Heart left ventricle (tissue), 16 donors: ENCODE data around the gene SEMA3E. TPM values are rescaled to one million over a fixed set of nuclear protein-coding genes. Genes with fewer than 3 reads are reported as not detected.
A peak's percentile ranks its signal among the peaks of the same experiment; 100 is the strongest.

ENCODE experiments used
- ATAC-seq, 4 donors: fragments of 200-7000 bp; cut with Tn5 transposase; one replicate each; pipeline ENCODE4 v1.9.1; 2020 to 2022; ENCODE audit warnings: moderate library complexity in 4 of 4, mild to moderate bottlenecking in 3 of 4, moderate number of reproducible peaks in 1 of 4
- DNase-seq, 5 donors: peaks; one replicate each; pipeline ENCODE4 v3.0.0-alpha.2; 2020
- H3K27ac ChIP-seq, 12 donors: fragments of 200-600 bp; sonication (generic) in 4 of 12; one replicate each; pipeline versions ENCODE4 v1.5.0 to v1.8.0; 2016 to 2022; ENCODE audit warnings: mild to moderate bottlenecking in 2 of 12
- H3K27me3 ChIP-seq, 9 donors: fragments of 200-600 bp; sonication (generic) in 2 of 9; one replicate each; pipeline versions ENCODE4 v1.5.1 to v1.8.0; 2016 to 2022; ENCODE audit warnings: mild to moderate bottlenecking in 3 of 9
- H3K36me3 ChIP-seq, 9 donors: fragments of 200-600 bp; sonication (generic) in 2 of 9; one replicate each; pipeline versions ENCODE4 v1.5.0 to v1.8.0; 2018 to 2022; ENCODE audit warnings: mild to moderate bottlenecking in 2 of 9
- H3K4me1 ChIP-seq, 12 donors: fragments of 200-600 bp; sonication (generic) in 4 of 12; one replicate each; pipeline versions ENCODE4 v1.5.0 to v1.8.0; 2016 to 2022; ENCODE audit warnings: mild to moderate bottlenecking in 3 of 12
- H3K4me3 ChIP-seq, 12 donors: fragments of 200-600 bp; sonication (generic) in 4 of 12; one replicate each; pipeline versions ENCODE4 v1.5.0 to v1.8.0; 2017 to 2022; ENCODE audit warnings: mild to moderate bottlenecking in 9 of 12, moderate library complexity in 4 of 12
- H3K9me3 ChIP-seq, 12 donors: fragments of 200-600 bp; sonication (generic) in 4 of 12; one replicate each; pipeline versions ENCODE4 v1.5.0 to v1.8.0; 2016 to 2022; ENCODE audit warnings: mild to moderate bottlenecking in 1 of 12
- CTCF ChIP-seq, 12 donors: fragments of 200-600 bp; sonication (generic) in 4 of 12; IDR thresholded peaks; one replicate each; pipeline versions ENCODE4 v1.5.0 to v1.8.0; 2018 to 2022; ENCODE audit warnings: antibody characterized with exemption in 12 of 12, mild to moderate bottlenecking in 5 of 12
- POLR2A ChIP-seq, 2 donors: fragments of 450-650 bp; IDR thresholded peaks; one replicate each; pipeline ENCODE4 v1.6.1; 2017; ENCODE audit warnings: antibody characterized with exemption in 2 of 2, mild to moderate bottlenecking in 2 of 2, moderate library complexity in 2 of 2
- WGBS, 4 donors: extraction: QIAGEN DNeasy Blood & Tissue Kit in 2 of 4; methylation state at CpG; one replicate each; pipeline versions ENCODE4 v1.1.5 to v1.1.7; 2013 to 2018; 5-methylcytosine and 5-hydroxymethylcytosine counted together
- intact Hi-C, 10 donors: fragments of 100-400 bp; cut with DNase I; formaldehyde crosslinking; loops; one replicate each; pipeline versions ENCODE4 v1.11.1 to v1.14.2; 2022
- polyA plus RNA-seq, 2 donors: library from polyadenylated mRNA; stranded (reverse); fragments of 200-250 nt; gene quantifications; one replicate each; pipeline ENCODE4 v1.2.3, GENCODE V29; 2013
- total RNA-seq, 9 donors: library from RNA; depleted of rRNA in 2 of 9; stranded (reverse); fragments of >200 nt in 2 of 9; fragmentation: NEBNext Ultra II Directional in 3 of 9; extraction: Animal tissue kit (Norgen Biotek cat#: 25700) in 3 of 9; gene quantifications; one replicate each; pipeline versions ENCODE4 v1.1.0 to v1.2.4, GENCODE V29; 2016 to 2023
- donor health status: ischemic (EF 13 %, LVEDD 7.1; RV severe dilation, severe dysfunction).
- donor health status: healthy with polysubstance abuse.
- donor health status: DM: no; HTN: yes; CAD: no.
- donor health status: DM: no; HTN: no; CAD: no.
- donor health status: ischemic (EF 25% LVEDD 6.9; RV normal size, moderate dysfunction).
- donor health status: ischemic (EF 25% LVEDD 5.7; RV mildly dilated, moderate dysfunction).
- donor health status: healthy.
- donor health status: DM: yes; HTN: yes; CAD: no.
- donor health status: ischemic (EF 35%, LVEDD 5.7; RV mildly dilated, moderate dysfunction).
- donor health status: nonischemic (EF 11% LVEDD 7.7; RV severe dilation, severe dysfunction).
- donor health status: DM: yes; HTN: yes; CAD: no.
- donor health status: PGD.
- donor health status: ischemic (EF 29% LVEDD 5.4; RV normal size, mild dysfunction).
- donor health status: nonischemic (EF 23%, LVEDD 6.1; RV moderate dilation, normal function).

Gene SEMA3E
- total and polyA plus RNA-seq, 11 donors, result 0.04 to 1.2 (median 0.17) TPM; not detected in 3

- DNase-seq, result no peak
- H3K4me3 ChIP-seq, result no peak overlapping the region
- no peak for ATAC-seq
- TF ChIP-seq POLR2A (IDR thresholded peaks at IDR 0.05), result no peak
- peak in 3 of 12 donors; percentile 18 to 29 (median 25) for TF ChIP-seq CTCF (IDR thresholded peaks at IDR 0.05)
- H3K27ac ChIP-seq, result no peak overlapping the region
- H3K27me3 ChIP-seq, result no peaks in the 10 kb centered on the region
- no peaks in the 10 kb centered on the region for H3K4me1 ChIP-seq
- intact Hi-C loops, result no loop called here
- no peaks in the 10 kb centered on the region for H3K9me3 ChIP-seq
- no peaks in the 10 kb centered on the region for H3K36me3 ChIP-seq
Observed at GRCh38 chr7:83365746-83366145, 283.2 kb downstream of the SEMA3E start.

- TF ChIP-seq POLR2A (IDR thresholded peaks at IDR 0.05) (no peak), CTCF (IDR thresholded peaks at IDR 0.05) (no peak)
- intact Hi-C loops, result no loop called here
- Histone ChIP-seq H3K27ac (no peak overlapping the region), H3K9me3 (no peaks in the 10 kb centered on the region), H3K27me3 (no peaks in the 10 kb centered on the region), H3K36me3 (no peaks in the 10 kb centered on the region), H3K4me1 (no peaks in the 10 kb centered on the region), H3K4me3 (no peak overlapping the region)
- ATAC-seq, result no peak
- no peak for DNase-seq
- WGBS, 4 donors, result 41 to 52% (median 45%) methylated on average over 8 of the region's 8 CpGs
Observed at GRCh38 chr7:83362871-83363550, 285.9 kb downstream of the SEMA3E start.

- no peaks in the 10 kb centered on the region for H3K36me3 ChIP-seq
Observed at GRCh38 chr7:83359108-83359507, 289.8 kb downstream of the SEMA3E start.

GRCh38 chr7:83355143-83355542 is 293.8 kb downstream of the SEMA3E start:
- Histone ChIP-seq H3K27me3 (no peaks in the 10 kb centered on the region), H3K4me1 (no peaks in the 10 kb centered on the region), H3K36me3 (no peaks in the 10 kb centered on the region), H3K9me3 (peaks cover 0 to 8% (median under 1%) of the 10 kb centered on the region in 12 donors), H3K4me3 (no peak overlapping the region), H3K27ac (no peak overlapping the region)
- TF ChIP-seq POLR2A (IDR thresholded peaks at IDR 0.05) (no peak), CTCF (IDR thresholded peaks at IDR 0.05) (no peak)
- DNase-seq, result no peak
- ATAC-seq, result no peak
- intact Hi-C loops, result loop anchor here in 1 of 10 donors (5.0 kb wide), 1 partner anchor 118 kb away; no protein-coding TSS in a partner anchor
- WGBS, 4 donors, result 64 to 72% (median 67%) methylated on average over 3 of the region's 3 CpGs

More at GRCh38 chr7:83359108-83359507, 289.8 kb downstream of the SEMA3E start:
- ATAC-seq, result no peak
- DNase-seq, result no peak
- WGBS, 4 donors, result 76 to 89% (median 83%) methylated on average over 1 of the region's 1 CpG
- H3K9me3 ChIP-seq, result no peaks in the 10 kb centered on the region
- intact Hi-C loops, result loop anchor here in 1 of 10 donors (5.0 kb wide), 1 partner anchor 122 kb away; no protein-coding TSS in a partner anchor
- TF ChIP-seq CTCF (IDR thresholded peaks at IDR 0.05) (no peak), POLR2A (IDR thresholded peaks at IDR 0.05) (no peak)
- H3K27me3 ChIP-seq, result no peaks in the 10 kb centered on the region
- H3K4me1 ChIP-seq, result no peaks in the 10 kb centered on the region
- H3K27ac ChIP-seq, result no peak overlapping the region
- no peak overlapping the region for H3K4me3 ChIP-seq
